GM12874 (cell line): ENCODE measurements around the gene DOLK.

ENCODE experiments used
- TF ChIP-seq, protein P1 (sequence below): IDR thresholded peaks from 2 replicates; pipeline ENCODE4 v1.5.1; 2011; ENCODE audit warnings: low read depth, mild to moderate bottlenecking, control low read depth, low read length, moderate library complexity; ENCODE audit not compliant: insufficient read depth

DOLK gene

DNA sequence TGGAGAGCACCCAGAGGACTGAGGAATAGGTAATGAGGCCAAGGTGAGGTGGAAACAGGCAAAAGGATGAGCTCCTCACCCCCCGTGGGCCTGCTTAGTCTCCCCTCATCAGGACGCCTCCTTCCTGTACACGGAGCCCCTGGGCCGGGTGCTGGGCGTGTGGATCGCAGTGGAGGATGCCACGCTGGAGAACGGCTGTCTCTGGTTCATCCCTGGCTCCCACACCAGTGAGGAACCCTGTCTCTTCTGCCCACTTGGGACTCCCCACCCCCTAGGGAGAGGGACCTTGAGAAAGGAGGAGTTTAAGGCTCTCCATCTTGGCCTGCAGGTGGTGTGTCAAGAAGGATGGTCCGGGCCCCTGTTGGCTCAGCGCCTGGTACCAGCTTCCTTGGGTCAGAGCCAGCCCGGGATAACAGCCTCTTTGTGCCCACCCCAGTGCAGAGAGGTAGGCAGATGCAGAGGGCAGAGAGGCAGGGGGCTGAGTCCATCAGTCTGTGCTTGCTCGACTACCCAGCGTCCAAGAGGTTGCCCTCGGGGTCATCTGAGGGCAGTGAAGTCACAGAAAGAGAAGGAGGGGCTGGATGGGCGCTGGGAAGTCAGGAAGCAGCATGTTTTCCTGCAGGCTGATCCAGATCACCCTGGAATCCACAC is 7.0 kb downstream of the DOLK start:
- TF ChIP-seq, protein P1, sequence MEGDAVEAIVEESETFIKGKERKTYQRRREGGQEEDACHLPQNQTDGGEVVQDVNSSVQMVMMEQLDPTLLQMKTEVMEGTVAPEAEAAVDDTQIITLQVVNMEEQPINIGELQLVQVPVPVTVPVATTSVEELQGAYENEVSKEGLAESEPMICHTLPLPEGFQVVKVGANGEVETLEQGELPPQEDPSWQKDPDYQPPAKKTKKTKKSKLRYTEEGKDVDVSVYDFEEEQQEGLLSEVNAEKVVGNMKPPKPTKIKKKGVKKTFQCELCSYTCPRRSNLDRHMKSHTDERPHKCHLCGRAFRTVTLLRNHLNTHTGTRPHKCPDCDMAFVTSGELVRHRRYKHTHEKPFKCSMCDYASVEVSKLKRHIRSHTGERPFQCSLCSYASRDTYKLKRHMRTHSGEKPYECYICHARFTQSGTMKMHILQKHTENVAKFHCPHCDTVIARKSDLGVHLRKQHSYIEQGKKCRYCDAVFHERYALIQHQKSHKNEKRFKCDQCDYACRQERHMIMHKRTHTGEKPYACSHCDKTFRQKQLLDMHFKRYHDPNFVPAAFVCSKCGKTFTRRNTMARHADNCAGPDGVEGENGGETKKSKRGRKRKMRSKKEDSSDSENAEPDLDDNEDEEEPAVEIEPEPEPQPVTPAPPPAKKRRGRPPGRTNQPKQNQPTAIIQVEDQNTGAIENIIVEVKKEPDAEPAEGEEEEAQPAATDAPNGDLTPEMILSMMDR, result no peak

DNA sequence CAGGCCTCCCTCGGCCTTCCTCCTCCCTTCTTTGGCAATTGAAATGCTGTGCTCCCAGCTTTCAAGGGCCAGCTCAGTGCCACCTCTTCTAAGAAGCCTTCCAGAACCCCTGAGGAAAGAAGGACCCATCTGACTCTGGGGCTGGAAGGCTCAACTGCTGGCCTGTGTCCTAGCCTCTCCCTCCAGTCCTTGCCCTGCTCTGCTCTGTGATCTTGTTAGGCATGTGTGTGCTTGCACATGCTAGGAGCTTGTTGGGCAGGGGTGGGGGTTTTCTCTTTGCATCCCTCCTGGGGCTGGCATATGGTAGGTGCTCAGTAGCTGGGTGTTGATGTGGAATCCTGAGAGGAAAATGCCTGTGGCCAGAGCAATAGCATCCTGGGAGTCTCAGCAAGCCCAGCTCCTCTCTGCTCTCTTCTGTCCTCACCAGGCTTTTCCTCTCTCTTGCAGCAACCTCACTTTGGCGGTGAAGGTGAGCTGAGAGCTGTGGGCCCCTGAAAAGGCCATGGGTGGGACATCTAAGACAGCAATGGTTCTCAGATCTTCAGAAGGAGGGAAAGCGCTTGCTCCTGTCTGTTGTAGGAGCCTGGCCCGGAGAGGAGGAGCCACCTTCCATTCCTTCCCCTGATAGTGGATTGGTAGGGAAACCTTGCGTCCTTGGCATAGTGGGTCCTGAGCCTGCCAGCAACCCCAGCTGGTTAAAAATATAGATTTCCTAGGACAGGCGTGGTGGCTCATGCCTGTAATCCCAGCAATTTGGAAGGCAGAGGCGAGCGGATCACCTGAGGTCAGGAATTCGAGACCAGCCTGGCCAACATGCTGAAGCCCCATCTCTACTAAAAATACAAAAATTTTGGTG is 9.9 kb downstream of the DOLK start:
- TF ChIP-seq, protein P1, result no peak

- TF ChIP-seq, protein P1, result no peak
Measured at GRCh38 chr9:128936171-128936865, 11.1 kb downstream of the DOLK start.

DNA sequence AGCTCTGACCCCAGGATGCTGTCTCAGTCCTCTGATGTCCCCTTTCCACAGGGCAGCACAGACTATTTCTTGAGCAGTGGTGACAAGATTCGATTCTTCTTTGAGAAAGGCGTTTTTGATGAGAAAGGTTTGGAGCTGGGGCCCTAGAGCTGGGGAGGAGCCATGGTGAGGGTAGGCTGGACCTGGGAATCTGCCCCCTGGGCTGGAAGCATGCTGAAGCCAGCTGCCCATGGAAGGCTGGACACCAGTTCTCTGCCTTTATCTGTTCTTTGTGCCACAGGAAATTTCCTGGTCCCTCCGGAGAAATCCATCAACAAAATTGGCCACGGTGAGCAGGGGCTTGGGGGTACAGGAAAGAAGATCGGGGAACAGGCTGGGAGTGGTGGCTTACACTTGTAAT is 13.7 kb downstream of the DOLK start:
- TF ChIP-seq, protein P1, result no peak

- TF ChIP-seq, protein P1, result no peak
Measured at GRCh38 chr9:128929560-128929959, 17.8 kb downstream of the DOLK start.

- TF ChIP-seq, protein P1, result no peak
Measured at GRCh38 chr9:128928624-128929023, 18.8 kb downstream of the DOLK start.

DNA sequence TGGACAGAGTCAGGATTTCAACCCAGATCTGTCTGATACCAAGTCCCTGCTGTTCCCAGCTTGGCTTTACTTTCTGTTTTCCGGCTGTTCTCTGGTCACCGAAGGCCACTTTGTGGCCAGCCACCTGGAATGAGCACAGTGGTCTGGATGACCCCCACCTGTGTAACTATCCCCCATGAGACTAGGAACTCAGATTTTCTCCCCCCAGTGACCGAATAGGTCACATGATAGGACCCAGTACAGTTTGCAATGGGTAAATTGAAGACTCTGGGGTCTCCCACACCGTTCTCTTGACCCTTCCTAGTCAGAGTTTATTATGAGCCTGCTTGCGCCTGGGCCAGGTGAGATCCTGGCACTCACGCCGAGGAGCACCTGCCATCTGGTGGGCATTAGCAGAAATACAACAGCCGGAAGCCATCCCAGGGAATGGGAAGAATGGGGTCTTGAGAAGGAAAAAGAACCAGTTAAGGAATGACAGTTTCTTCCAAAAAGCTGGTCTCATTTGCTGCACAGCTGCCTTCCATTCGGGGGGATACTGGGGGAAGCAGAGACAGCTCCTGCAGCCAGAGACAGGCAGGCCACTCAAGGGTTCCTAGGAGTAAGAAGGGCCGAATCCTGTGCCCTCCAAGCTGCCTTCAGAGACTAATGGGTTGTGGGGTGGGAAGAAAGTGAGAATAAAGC is 19.5 kb downstream of the DOLK start:
- TF ChIP-seq, protein P1, result peak; percentile 81
